ENCODE data around the gene CRYBG1. TPM values are rescaled to one million over a fixed set of nuclear protein-coding genes. Genes with fewer than 3 reads are reported as not detected.

CRYBG1 gene
- total and polyA plus RNA-seq, 2 of the 13 experiments (the other 11 are each of a cell fraction or from before 2014, with no cell fraction given), result 10.1 to 21.9 TPM

- ATAC-seq (no peak), FAIRE-seq (no peak), DNase-seq (ENCODE audit: low spot score) (no peak)
- WGBS (ENCODE audit: low lambda C conversion rate), result 19% methylated on average over 2 of the region's 2 CpGs
- no TSS peak for BruUV-seq (replicated peaks)
- POLR2A ChIA-PET, result no interaction called here
- no peaks in the 10 kb centered on the region for H4K20me1 ChIP-seq (ENCODE audit: insufficient read depth, low read length)
- in situ Hi-C loops (cut with HindIII; ENCODE audit: extremely low pct_ligation_motif_present, low pct_unique_long_range_greater_than_20kb) (no loop called here), intact Hi-C loops (cut with micrococcal nuclease; ENCODE audit: unreplicated experiment) (no loop called here)
- no peak for TF ChIP-seq ZNF225 (CRISPR knock-in tag; IDR thresholded peaks at IDR 0.05)
- TF ChIP-seq ZNF136 (CRISPR knock-in tag; IDR thresholded peaks at IDR 0.05; ENCODE audit: low read depth), result no peak
- no peak for TF ChIP-seq ZFY (CRISPR knock-in tag; IDR thresholded peaks at IDR 0.05)
- no peak for TF ChIP-seq ZFP91 (CRISPR knock-in tag; IDR thresholded peaks at IDR 0.05; ENCODE audit: borderline replicate concordance)
- TF ChIP-seq IKZF4 (CRISPR knock-in tag; IDR thresholded peaks at IDR 0.05; ENCODE audit: borderline replicate concordance, low read depth, not compliant biosample characterization), result no peak
- TF ChIP-seq ATF2 (CRISPR knock-in tag; IDR thresholded peaks at IDR 0.05), result no peak
- TF ChIP-seq CEBPG (CRISPR knock-in tag; IDR thresholded peaks at IDR 0.05), result no peak
- no peak for TF ChIP-seq SNAPC5 (CRISPR knock-in tag; IDR thresholded peaks at IDR 0.05; ENCODE audit: borderline replicate concordance)
- TF ChIP-seq GZF1 (CRISPR knock-in tag; IDR thresholded peaks at IDR 0.05), result no peak
- TF ChIP-seq KAT8 (CRISPR knock-in tag; IDR thresholded peaks at IDR 0.05), result no peak
- no peak for TF ChIP-seq PRDM10 (CRISPR knock-in tag; IDR thresholded peaks at IDR 0.05; ENCODE audit: low read depth)
- TF ChIP-seq GPN1 (CRISPR knock-in tag; IDR thresholded peaks at IDR 0.05; ENCODE audit: borderline replicate concordance), result no peak
- no peak for TF ChIP-seq RAD51 (IDR thresholded peaks at IDR 0.05; ENCODE audit: borderline replicate concordance)
- H3K27me3 ChIP-seq (ENCODE audit: control insufficient read depth in 1 of 2, insufficient read depth in 2 of 2, low read length in 2 of 2), result peaks cover 0 to 7% of the 10 kb centered on the region in 2 experiments; a peak in 2 of 5 replicates
- CTCF ChIA-PET (ENCODE audit: low intra/inter-chr PET ratio, low total read pairs), result no interaction called here
- no peaks in the 10 kb centered on the region for H3K4me1 ChIP-seq (ENCODE audit: insufficient read depth, low read length)
- H3K4me3 ChIP-seq (replicated peaks in 1 of 3; ENCODE audit: insufficient read depth in 1 of 3, low read depth in 2 of 3, low read length in 3 of 3), result no peak overlapping the region
- H3K79me2 ChIP-seq (ENCODE audit: insufficient read depth, low read length), result no peaks in the 10 kb centered on the region
- no peak overlapping the region for H3K27ac ChIP-seq (ENCODE audit: extremely low read length, insufficient read depth, low read length)
- no peaks in the 10 kb centered on the region for H3K36me3 ChIP-seq (replicated peaks in 1 of 2; ENCODE audit: control insufficient read depth in 1 of 2, insufficient read depth in 2 of 2, low read length in 2 of 2)
- H3K9ac ChIP-seq (ENCODE audit: insufficient read depth, low read depth, low read length), result no peak overlapping the region
- H3K9me3 ChIP-seq (ENCODE audit: low read length), result no peaks in the 10 kb centered on the region
- H2AFZ ChIP-seq (ENCODE audit: low read length), result no peak overlapping the region
- no peak overlapping the region for H3K4me2 ChIP-seq (ENCODE audit: low read depth, low read length)
Measured at GRCh38 chr6:106439459-106439858, 78.9 kb downstream of the CRYBG1 start.
